ENCODE measurements around the gene ANKRD52. TPM values are rescaled to one million over a fixed set of nuclear protein-coding genes. Genes with fewer than 3 reads are reported as not detected.
A peak's percentile ranks its signal among the peaks of the same experiment; 100 is the strongest.
"Not testable (repeated sequence)": the region's sequence is repeated elsewhere in the genome, so short reads cannot be mapped to it uniquely, and the experiment has no call there.

ANKRD52 gene
- total and polyA plus RNA-seq, 4 donors = 20.9 to 54.7 (median 32.9) TPM

DNA sequence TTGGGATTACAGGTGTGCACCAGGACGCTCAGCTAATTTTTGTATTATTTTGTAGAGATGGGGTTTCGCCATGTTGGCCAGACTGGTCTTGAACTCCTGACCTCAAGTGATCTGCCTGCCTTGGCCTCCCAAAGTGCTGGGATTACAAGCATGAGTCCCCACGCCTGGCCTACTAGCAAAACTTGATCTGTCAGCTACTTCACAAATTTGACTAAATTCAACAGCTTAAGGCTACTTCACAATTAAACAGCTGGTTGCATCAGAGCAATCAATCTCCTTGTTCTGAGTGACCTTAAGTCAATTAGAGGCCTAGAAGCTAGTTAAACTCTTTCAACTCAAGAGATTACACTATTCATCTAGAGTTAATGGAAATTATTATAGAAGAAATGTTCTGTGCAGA, 20.7 kb upstream of the ANKRD52 start:
- Histone ChIP-seq H3K36me3 (ENCODE audit: control insufficient read depth, insufficient read depth, low read length) (peaks cover 84% of the 10 kb centered on the region), H3K4me3 (ENCODE audit: low read depth, low read length) (no peak overlapping the region), H3K27ac (ENCODE audit: low read depth, low read length) (no peak overlapping the region), H3K9me3 (ENCODE audit: control insufficient read depth, insufficient read depth, low read length) (no peaks in the 10 kb centered on the region), H3K4me1 (ENCODE audit: control insufficient read depth, insufficient read depth, low read length) (no peaks in the 10 kb centered on the region), H3K27me3 (ENCODE audit: control insufficient read depth, insufficient read depth, low read length) (no peaks in the 10 kb centered on the region)
- DNase-seq (ENCODE audit: low read depth in 4 of 6, low spot score in 6 of 6) = no peak
- WGBS (ENCODE audit: insufficient coverage) = 90% methylated on average over 2 of the region's 3 CpGs

DNA sequence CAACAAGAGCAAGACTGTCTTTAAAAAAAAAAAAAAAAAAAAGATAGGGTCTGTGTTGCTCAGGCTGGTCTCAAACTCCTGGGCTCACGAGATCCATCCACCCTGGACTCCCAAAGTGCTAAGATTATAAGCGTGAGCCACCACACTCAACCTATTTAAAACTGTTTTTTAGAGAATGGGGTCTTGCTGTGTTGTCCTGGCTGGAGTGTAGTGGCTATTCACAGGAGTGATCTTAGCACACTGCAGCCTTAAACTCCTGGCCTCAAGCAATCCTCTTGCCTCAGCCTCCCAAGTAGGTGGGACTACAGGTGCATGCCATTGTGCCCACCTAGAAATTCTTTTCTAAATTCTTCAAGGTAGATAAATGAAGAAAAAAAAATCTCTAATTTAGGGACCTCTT, 16.1 kb upstream of the ANKRD52 start:
- H3K36me3 ChIP-seq (ENCODE audit: control insufficient read depth, insufficient read depth, low read length) = peaks cover 66% of the 10 kb centered on the region
- H3K27ac ChIP-seq (ENCODE audit: low read depth, low read length) = no peak overlapping the region
- no peaks in the 10 kb centered on the region for H3K4me1 ChIP-seq (ENCODE audit: control insufficient read depth, insufficient read depth, low read length)
- no peak for DNase-seq (ENCODE audit: low read depth in 4 of 6, low spot score in 6 of 6)
- H3K4me3 ChIP-seq (ENCODE audit: low read depth, low read length) = no peak overlapping the region
- H3K9me3 ChIP-seq (ENCODE audit: control insufficient read depth, insufficient read depth, low read length) = no peaks in the 10 kb centered on the region
- no peaks in the 10 kb centered on the region for H3K27me3 ChIP-seq (ENCODE audit: control insufficient read depth, insufficient read depth, low read length)
- WGBS (ENCODE audit: insufficient coverage) = no CpG with 5 or more reads among the region's 2 CpGs

DNA sequence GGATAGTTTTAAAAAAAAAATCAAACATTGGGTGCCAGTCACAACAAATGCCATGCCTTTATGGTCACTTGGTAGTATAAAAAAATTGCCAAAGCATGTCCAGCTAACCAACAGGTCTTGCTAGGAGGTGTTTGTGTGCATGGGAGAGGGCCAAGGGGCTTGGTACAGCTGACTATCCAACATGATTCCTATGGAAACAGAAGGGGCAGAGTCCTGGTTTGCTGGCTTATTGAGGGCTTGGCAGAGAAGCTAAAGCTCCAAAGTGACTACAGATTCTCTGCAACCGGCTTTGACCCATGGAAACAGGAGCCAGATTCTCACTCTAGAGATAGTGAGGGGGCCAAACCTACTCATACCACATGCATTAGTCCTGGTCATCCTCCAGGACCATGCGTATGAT, 14.3 kb upstream of the ANKRD52 start:
- peaks cover 48% of the 10 kb centered on the region for H3K36me3 ChIP-seq (ENCODE audit: control insufficient read depth, insufficient read depth, low read length)
- not testable (repeated sequence) for H3K4me3 ChIP-seq (ENCODE audit: low read depth, low read length); H3K27ac ChIP-seq (ENCODE audit: low read depth, low read length); H3K27me3 ChIP-seq (ENCODE audit: control insufficient read depth, insufficient read depth, low read length); H3K4me1 ChIP-seq (ENCODE audit: control insufficient read depth, insufficient read depth, low read length); H3K9me3 ChIP-seq (ENCODE audit: control insufficient read depth, insufficient read depth, low read length); DNase-seq (ENCODE audit: low read depth in 4 of 6, low spot score in 6 of 6)
- WGBS (ENCODE audit: insufficient coverage) = no CpG with 5 or more reads among the region's 2 CpGs

DNA sequence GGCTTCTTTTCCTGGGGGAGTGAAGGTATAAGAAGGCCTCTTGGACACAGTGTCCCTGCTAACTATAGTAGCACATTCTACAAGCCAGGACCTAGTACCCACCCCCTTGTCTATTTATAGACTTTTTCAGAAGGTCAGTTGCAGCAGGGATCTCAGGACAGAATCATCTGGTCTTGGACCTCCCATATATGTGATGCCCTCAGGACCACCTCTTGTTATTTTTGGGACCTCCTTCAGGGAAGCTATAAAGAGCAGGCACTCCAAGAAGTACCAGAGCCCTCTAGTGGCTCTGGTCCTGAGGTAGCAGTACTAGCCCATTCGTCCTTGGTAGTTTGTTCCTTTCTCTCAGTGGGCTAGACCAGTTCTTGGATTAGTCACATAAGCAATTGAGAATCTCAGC, 12.8 kb upstream of the ANKRD52 start:
- H3K27ac ChIP-seq (ENCODE audit: low read depth, low read length) = no peak overlapping the region
- peak in 2 of 6 donors; percentile 13 to 17 for DNase-seq (ENCODE audit: low read depth in 4 of 6, low spot score in 6 of 6)
- H3K9me3 ChIP-seq (ENCODE audit: control insufficient read depth, insufficient read depth, low read length) = no peaks in the 10 kb centered on the region
- peaks cover 39% of the 10 kb centered on the region for H3K36me3 ChIP-seq (ENCODE audit: control insufficient read depth, insufficient read depth, low read length)
- no peaks in the 10 kb centered on the region for H3K27me3 ChIP-seq (ENCODE audit: control insufficient read depth, insufficient read depth, low read length)
- no peak overlapping the region for H3K4me3 ChIP-seq (ENCODE audit: low read depth, low read length)
- H3K4me1 ChIP-seq (ENCODE audit: control insufficient read depth, insufficient read depth, low read length) = peaks cover 14% of the 10 kb centered on the region
- WGBS (ENCODE audit: insufficient coverage) = 18% methylated on average over 1 of the region's 1 CpG

DNA sequence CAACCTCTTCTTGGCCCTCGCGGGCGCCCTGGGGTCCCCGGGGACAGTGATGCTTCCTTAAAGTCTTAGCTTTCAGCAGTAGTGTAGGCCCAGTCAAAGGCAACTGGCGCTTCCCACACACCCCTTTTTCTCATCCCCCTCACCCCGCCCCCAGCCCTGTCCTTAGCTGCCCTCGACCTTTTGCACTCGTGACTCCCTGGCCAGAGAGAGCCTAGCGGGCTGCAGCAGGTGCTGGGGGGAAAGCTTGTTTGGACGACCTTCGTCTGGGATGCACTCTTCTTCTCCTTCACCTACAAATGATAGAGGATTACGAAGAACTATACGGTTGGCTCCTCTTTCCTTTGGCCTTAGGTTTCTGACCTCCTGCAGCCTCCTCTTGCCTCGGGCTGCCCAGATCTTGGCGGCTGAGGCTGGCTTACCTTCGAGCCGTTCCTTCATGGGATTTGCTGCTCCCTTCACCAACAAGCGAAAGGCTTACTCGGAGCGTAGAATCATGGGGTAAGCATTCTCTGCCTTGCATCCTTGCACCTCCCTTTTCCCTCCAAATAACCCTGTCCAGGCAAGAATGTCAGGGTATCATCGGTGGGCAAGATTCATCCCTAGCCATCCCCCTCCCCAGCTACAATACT, 9.4 kb upstream of the ANKRD52 start:
- H3K27ac ChIP-seq (ENCODE audit: low read depth, low read length) = peak overlapping the region; percentile 65

DNA sequence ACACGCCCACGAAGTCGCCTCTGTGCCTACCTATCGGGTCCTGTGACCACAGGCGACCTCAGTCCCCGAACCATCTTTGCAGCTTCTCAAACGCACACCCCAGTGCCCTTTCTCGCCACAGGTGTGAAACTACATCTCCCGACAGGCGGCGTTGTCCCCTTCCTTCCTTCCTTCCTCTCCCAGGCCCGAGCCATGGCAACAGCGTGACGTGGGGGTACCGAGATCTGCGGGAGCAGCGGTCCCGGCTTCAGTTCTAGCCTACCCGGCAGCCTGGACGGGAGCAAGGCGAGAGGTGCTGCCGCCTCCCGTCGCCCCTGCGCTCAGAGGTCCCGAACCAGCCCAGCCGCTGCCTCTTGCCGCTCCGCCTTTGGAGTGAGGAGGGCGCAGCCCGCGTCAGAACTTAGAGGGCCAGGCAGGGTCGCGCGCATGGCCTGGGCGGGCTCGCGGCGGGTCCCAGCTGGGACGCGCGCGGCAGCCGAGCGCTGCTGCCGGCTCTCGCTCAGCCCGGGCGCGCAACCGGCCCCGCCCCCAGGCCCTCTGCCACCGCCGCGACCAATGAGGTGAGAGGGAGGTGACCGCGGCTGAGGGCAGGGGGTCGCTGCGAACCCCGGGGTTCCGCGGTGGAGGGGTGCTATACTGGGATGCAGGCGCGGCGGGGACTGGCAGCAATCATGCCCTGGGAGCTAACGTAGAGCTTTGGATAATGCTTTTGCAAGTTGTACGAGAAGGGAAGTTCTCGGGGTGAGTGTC, 8.7 kb upstream of the ANKRD52 start, which contains the start of gene COQ10A:
Gene COQ10A (plus strand): TSS at position 250 of the 750 bp plus-strand sequence. CDS start 177 bp downstream, at position 427.
- Histone ChIP-seq H3K27ac (ENCODE audit: low read depth, low read length) (peak within 1 kb of the TSS; percentile 97), H3K27me3 (ENCODE audit: control insufficient read depth, insufficient read depth, low read length) (no peaks in the 10 kb centered on the region), H3K9me3 (ENCODE audit: control insufficient read depth, insufficient read depth, low read length) (no peaks in the 10 kb centered on the region), H3K4me3 (ENCODE audit: low read depth, low read length) (peak within 1 kb of the TSS; percentile 79), H3K36me3 (ENCODE audit: control insufficient read depth, insufficient read depth, low read length) (peaks cover 9% of the 10 kb centered on the region), H3K4me1 (ENCODE audit: control insufficient read depth, insufficient read depth, low read length) (peaks cover 15% of the 10 kb centered on the region)
- WGBS (ENCODE audit: insufficient coverage) = under 1% methylated on average over 68 of the region's 68 CpGs
- peak; percentile 75 to 96 (median 82) for DNase-seq (ENCODE audit: low read depth in 4 of 6, low spot score in 6 of 6)

More for the DNA sequence above, 9.4 kb upstream of the ANKRD52 start:
- H3K4me1 ChIP-seq (ENCODE audit: control insufficient read depth, insufficient read depth, low read length) = peaks cover 15% of the 10 kb centered on the region
- H3K9me3 ChIP-seq (ENCODE audit: control insufficient read depth, insufficient read depth, low read length) = no peaks in the 10 kb centered on the region
- peaks cover 11% of the 10 kb centered on the region for H3K36me3 ChIP-seq (ENCODE audit: control insufficient read depth, insufficient read depth, low read length)
- H3K4me3 ChIP-seq (ENCODE audit: low read depth, low read length) = peak overlapping the region; percentile 79
- no peaks in the 10 kb centered on the region for H3K27me3 ChIP-seq (ENCODE audit: control insufficient read depth, insufficient read depth, low read length)
- peak in 1 of 6 donors; percentile 11 for DNase-seq (ENCODE audit: low read depth in 4 of 6, low spot score in 6 of 6)
- WGBS (ENCODE audit: insufficient coverage) = 20% methylated on average over 17 of the region's 21 CpGs

DNA sequence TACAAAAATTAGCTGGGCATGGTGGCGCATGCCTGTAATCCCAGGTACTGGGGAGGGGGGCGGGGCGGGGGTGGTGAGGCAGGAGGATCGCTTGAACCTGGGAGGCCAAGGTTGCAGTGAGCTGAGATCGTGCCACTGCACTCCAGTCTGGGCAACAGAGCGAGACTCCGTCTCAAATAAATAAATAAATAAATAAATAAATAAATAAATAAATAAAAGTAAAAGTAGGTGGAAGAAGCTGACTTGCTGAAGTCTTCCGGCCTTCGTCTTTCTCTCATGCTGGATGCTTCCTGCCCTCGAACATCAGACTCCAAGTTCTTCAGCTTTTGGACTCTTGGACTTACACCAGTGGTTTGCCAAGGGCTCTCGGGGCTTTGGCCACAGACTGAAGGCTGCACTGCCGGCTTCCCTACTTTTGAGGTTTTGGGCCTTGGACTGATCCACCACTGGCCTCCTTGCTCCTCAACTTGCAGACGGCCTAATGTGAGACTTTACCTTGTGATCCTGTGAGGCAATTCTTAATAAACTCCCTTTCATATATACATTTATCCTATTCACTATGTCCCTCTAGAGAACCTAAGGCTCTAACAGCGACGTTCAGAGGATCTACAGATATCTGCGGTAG, 8.0 kb upstream of the ANKRD52 start:
- peaks cover 15% of the 10 kb centered on the region for H3K4me1 ChIP-seq (ENCODE audit: control insufficient read depth, insufficient read depth, low read length)
- H3K27ac ChIP-seq (ENCODE audit: low read depth, low read length) = peak overlapping the region; percentile 97
- not testable (repeated sequence) for H3K9me3 ChIP-seq (ENCODE audit: control insufficient read depth, insufficient read depth, low read length); H3K27me3 ChIP-seq (ENCODE audit: control insufficient read depth, insufficient read depth, low read length); H3K36me3 ChIP-seq (ENCODE audit: control insufficient read depth, insufficient read depth, low read length)
- WGBS (ENCODE audit: insufficient coverage) = 64% methylated on average over 13 of the region's 16 CpGs
- peak overlapping the region; percentile 79 for H3K4me3 ChIP-seq (ENCODE audit: low read depth, low read length)
- DNase-seq (ENCODE audit: low read depth in 4 of 6, low spot score in 6 of 6) = peak in 1 of 6 donors; percentile 1

DNA sequence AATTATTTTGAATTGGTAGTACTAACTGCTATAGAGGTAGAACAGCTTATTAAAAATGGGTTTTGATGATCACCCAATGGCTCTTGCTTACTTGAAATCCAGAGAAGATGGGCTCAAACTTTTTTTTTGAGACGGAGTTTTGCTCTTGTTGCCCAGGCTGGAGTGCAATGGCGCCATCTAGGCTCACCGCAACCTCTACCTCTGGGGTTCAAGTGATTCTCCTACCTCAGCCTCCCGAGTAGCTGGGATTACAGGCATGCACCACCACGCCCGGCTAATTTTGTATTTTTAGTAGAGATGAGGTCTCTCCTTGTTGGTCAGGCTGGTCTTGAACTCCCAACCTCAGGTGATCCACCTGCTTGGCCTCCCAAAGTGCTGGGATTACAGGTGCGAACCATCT, 4.8 kb upstream of the ANKRD52 start:
- DNase-seq (ENCODE audit: low read depth in 4 of 6, low spot score in 6 of 6); H3K9me3 ChIP-seq (ENCODE audit: control insufficient read depth, insufficient read depth, low read length); H3K4me3 ChIP-seq (ENCODE audit: low read depth, low read length); H3K27me3 ChIP-seq (ENCODE audit: control insufficient read depth, insufficient read depth, low read length); H3K36me3 ChIP-seq (ENCODE audit: control insufficient read depth, insufficient read depth, low read length); H3K27ac ChIP-seq (ENCODE audit: low read depth, low read length): not testable (repeated sequence)
- H3K4me1 ChIP-seq (ENCODE audit: control insufficient read depth, insufficient read depth, low read length) = peaks cover 25% of the 10 kb centered on the region
- WGBS (ENCODE audit: insufficient coverage) = 82% methylated on average over 4 of the region's 7 CpGs

DNA sequence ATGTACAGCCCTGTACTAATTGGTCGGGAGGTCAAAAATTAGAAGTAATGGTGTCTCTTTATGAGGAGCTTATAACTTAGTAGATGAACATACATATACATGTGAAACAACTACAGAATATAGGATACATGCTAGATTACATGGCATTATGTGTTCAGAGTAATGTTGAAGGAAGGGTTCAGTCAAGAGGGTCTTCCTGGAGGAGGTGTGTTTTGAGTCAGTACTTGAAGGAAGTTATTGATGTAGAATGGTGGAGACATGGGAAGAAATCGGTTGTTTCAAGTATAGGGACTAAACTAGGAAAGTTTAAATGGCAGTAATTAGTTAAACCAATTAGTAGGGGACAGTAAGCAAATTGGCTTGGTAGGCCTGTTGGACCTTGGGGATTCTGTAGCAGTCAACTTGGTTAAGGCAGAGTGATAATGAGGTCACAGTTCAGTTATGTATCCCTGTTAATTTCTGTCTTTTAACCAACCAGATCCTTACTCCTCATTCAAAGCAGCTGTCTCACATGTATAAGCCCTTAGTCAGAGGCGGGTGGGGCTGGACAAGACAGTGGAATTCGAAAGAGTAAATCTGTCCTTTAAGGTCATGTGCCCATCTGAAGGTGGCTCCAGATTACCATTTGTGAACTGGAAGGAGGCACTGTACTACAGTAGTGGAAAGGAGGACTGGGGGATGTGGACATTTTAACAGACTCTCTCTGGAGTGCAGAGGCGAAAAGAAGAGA, 3.5 kb upstream of the ANKRD52 start:
- no peak for DNase-seq (ENCODE audit: low read depth in 4 of 6, low spot score in 6 of 6)

More for the DNA sequence above, 3.5 kb upstream of the ANKRD52 start:
- no peaks in the 10 kb centered on the region for H3K9me3 ChIP-seq (ENCODE audit: control insufficient read depth, insufficient read depth, low read length)
- H3K27me3 ChIP-seq (ENCODE audit: control insufficient read depth, insufficient read depth, low read length) = no peaks in the 10 kb centered on the region
- 97% methylated on average over 3 of the region's 5 CpGs for whole genome bisulfite sequencing (ENCODE audit: insufficient coverage)
- H3K4me1 ChIP-seq (ENCODE audit: control insufficient read depth, insufficient read depth, low read length) = peaks cover 28% of the 10 kb centered on the region
- H3K27ac ChIP-seq (ENCODE audit: low read depth, low read length) = no peak overlapping the region
- no peak overlapping the region for H3K4me3 ChIP-seq (ENCODE audit: low read depth, low read length)
- peaks cover 4% of the 10 kb centered on the region for H3K36me3 ChIP-seq (ENCODE audit: control insufficient read depth, insufficient read depth, low read length)
